Measurements from ENCODE around the gene TSPAN13.

The TSPAN13 gene

GRCh38 chr7:16710651-16711050 lies 42.9 kb upstream of the TSPAN13 start:
- Histone ChIP-seq H4K20me1 (ENCODE audit: control insufficient read depth, insufficient read depth, low read depth, low read length) (no peaks in the 10 kb centered on the region), H3K4me2 (ENCODE audit: low read length) (no peak overlapping the region), H3K27me3 (ENCODE audit: control insufficient read depth, low read length) (no peaks in the 10 kb centered on the region), H3K27ac (ENCODE audit: low read depth, low read length) (no peak overlapping the region), H3K4me1 (ENCODE audit: control insufficient read depth, low read length) (no peaks in the 10 kb centered on the region), H3K4me3 (ENCODE audit: low read length) (no peak overlapping the region), H3K79me2 (ENCODE audit: control insufficient read depth, low read length) (no peaks in the 10 kb centered on the region), H3K9me3 (ENCODE audit: control insufficient read depth, insufficient read depth, low read length) (no peaks in the 10 kb centered on the region), H3F3A (ENCODE audit: control insufficient read depth, insufficient read depth) (peaks cover 12% of the 10 kb centered on the region), H3K36me3 (ENCODE audit: control insufficient read depth, low read length) (peaks cover 20% of the 10 kb centered on the region), H3K9me2 (replicated peaks; ENCODE audit: control insufficient read depth, low read length) (no peaks in the 10 kb centered on the region)
- TF ChIP-seq, protein P1, sequence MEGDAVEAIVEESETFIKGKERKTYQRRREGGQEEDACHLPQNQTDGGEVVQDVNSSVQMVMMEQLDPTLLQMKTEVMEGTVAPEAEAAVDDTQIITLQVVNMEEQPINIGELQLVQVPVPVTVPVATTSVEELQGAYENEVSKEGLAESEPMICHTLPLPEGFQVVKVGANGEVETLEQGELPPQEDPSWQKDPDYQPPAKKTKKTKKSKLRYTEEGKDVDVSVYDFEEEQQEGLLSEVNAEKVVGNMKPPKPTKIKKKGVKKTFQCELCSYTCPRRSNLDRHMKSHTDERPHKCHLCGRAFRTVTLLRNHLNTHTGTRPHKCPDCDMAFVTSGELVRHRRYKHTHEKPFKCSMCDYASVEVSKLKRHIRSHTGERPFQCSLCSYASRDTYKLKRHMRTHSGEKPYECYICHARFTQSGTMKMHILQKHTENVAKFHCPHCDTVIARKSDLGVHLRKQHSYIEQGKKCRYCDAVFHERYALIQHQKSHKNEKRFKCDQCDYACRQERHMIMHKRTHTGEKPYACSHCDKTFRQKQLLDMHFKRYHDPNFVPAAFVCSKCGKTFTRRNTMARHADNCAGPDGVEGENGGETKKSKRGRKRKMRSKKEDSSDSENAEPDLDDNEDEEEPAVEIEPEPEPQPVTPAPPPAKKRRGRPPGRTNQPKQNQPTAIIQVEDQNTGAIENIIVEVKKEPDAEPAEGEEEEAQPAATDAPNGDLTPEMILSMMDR (IDR thresholded peaks at IDR 0.05; ENCODE audit: low read depth, low read length, poor library complexity, severe bottlenecking): no peak
- no peak for TF ChIP-seq EZH2phosphoT487 (IDR thresholded peaks at IDR 0.05; ENCODE audit: borderline replicate concordance, low read length)

DNA sequence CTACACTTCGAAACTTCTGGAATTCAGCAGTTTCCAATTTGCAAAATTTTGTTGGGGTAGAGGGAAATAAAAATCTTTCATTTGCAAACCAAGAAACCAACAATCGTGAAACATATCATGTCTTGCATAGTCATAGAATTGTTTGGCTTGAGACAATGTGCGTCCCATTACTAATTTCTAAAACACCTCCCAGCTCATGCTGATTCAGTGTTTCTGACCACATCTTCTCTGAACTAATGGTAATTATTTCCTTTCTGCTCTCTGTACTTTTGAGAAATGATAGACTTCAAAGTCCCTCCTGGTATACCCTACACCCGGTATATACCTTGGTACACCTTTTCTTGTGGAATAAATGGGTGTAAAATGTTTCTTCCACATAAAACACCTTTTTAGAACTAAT lies 41.8 kb upstream of the TSPAN13 start:
- Histone ChIP-seq H3F3A (ENCODE audit: control insufficient read depth, insufficient read depth) (peaks cover 12% of the 10 kb centered on the region), H3K79me2 (ENCODE audit: control insufficient read depth, low read length) (no peaks in the 10 kb centered on the region), H3K9me3 (ENCODE audit: control insufficient read depth, insufficient read depth, low read length) (no peaks in the 10 kb centered on the region), H3K4me1 (ENCODE audit: control insufficient read depth, low read length) (no peaks in the 10 kb centered on the region), H4K20me1 (ENCODE audit: control insufficient read depth, insufficient read depth, low read depth, low read length) (no peaks in the 10 kb centered on the region), H3K36me3 (ENCODE audit: control insufficient read depth, low read length) (peaks cover 10% of the 10 kb centered on the region), H3K27ac (ENCODE audit: low read depth, low read length) (no peak overlapping the region), H3K4me3 (ENCODE audit: low read length) (no peak overlapping the region), H3K27me3 (ENCODE audit: control insufficient read depth, low read length) (no peaks in the 10 kb centered on the region), H3K4me2 (ENCODE audit: low read length) (no peak overlapping the region), H3K9me2 (replicated peaks; ENCODE audit: control insufficient read depth, low read length) (no peaks in the 10 kb centered on the region)
- TF ChIP-seq, protein P1 (IDR thresholded peaks at IDR 0.05; ENCODE audit: low read depth, low read length, poor library complexity, severe bottlenecking): no peak
- no peak for TF ChIP-seq EZH2phosphoT487 (IDR thresholded peaks at IDR 0.05; ENCODE audit: borderline replicate concordance, low read length)

DNA sequence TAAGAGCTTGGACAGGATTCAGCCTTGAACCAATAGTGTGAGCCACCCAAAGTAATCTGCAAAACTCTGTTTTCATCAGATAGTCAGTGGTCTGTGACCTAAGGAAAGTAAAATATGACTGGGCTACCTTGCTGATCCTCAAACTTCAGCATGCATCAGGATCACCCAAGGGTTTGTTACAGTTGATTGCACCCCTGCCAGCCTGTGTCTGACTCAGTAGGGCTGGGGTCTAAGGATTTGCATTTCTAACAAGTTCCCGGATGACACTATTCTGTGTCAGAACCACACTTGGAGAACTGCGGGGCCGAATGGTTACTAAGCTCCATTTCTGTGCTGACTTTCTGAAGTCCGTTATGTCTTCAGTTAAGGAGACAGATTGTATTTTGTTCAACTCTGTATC lies 40.6 kb upstream of the TSPAN13 start:
- Histone ChIP-seq H3K27ac (ENCODE audit: low read depth, low read length) (no peak overlapping the region), H4K20me1 (ENCODE audit: control insufficient read depth, insufficient read depth, low read depth, low read length) (no peaks in the 10 kb centered on the region), H3F3A (ENCODE audit: control insufficient read depth, insufficient read depth) (peaks cover 12% of the 10 kb centered on the region), H3K9me2 (replicated peaks; ENCODE audit: control insufficient read depth, low read length) (no peaks in the 10 kb centered on the region), H3K79me2 (ENCODE audit: control insufficient read depth, low read length) (no peaks in the 10 kb centered on the region), H3K4me3 (ENCODE audit: low read length) (no peak overlapping the region), H3K27me3 (ENCODE audit: control insufficient read depth, low read length) (no peaks in the 10 kb centered on the region), H3K9me3 (ENCODE audit: control insufficient read depth, insufficient read depth, low read length) (no peaks in the 10 kb centered on the region), H3K36me3 (ENCODE audit: control insufficient read depth, low read length) (peaks cover 4% of the 10 kb centered on the region; the same call in 1 of the 2 replicates), H3K4me2 (ENCODE audit: low read length) (no peak overlapping the region), H3K4me1 (ENCODE audit: control insufficient read depth, low read length) (no peaks in the 10 kb centered on the region)
- TF ChIP-seq EZH2phosphoT487 (IDR thresholded peaks at IDR 0.05; ENCODE audit: borderline replicate concordance, low read length): no peak
- TF ChIP-seq, protein P1 (IDR thresholded peaks at IDR 0.05; ENCODE audit: low read depth, low read length, poor library complexity, severe bottlenecking): no peak

All from DOHH2 (cell line).